ENCODE measurements around the gene KIF26A. TPM values are rescaled to one million over a fixed set of nuclear protein-coding genes. Genes with fewer than 3 reads are reported as not detected.

Gene KIF26A
- total RNA-seq = 1 to 10 TPM in 3 of 4 donors, under 1 TPM in 1; 0.53 to 5.8 (median 1.6) TPM

- no peaks in the 10 kb centered on the region for H3K36me3 ChIP-seq
- peak within 1 kb of the TSS; percentile 27 to 52 (median 50) for H3K4me3 ChIP-seq
- peaks cover 0 to 37% of the 10 kb centered on the region in 2 donors for H3K27me3 ChIP-seq
- H3K9me3 ChIP-seq = no peaks in the 10 kb centered on the region
- no peak for TF ChIP-seq POLR2A (IDR thresholded peaks at IDR 0.05)
- TF ChIP-seq CTCF (IDR thresholded peaks at IDR 0.05) = no peak
- DNase-seq = peak in 2 of 3 donors; percentile 35 to 50
- peaks cover 0 to 25% (median 15%) of the 10 kb centered on the region in 4 donors for H3K4me1 ChIP-seq
- H3K27ac ChIP-seq = peak within 1 kb of the TSS in 1 of 4 donors; percentile 4
Measured at GRCh38 chr14:104138098-104138717, at the start of gene KIF26A. TSS of gene KIF26A (plus strand) at chr14:104138587. CDS start at chr14:104138723, 136 bp downstream.

- Histone ChIP-seq H3K27ac (no peak overlapping the region), H3K36me3 (no peaks in the 10 kb centered on the region), H3K4me1 (peaks cover 0 to 38% (median 5%) of the 10 kb centered on the region in 4 donors), H3K27me3 (no peaks in the 10 kb centered on the region), H3K4me3 (no peak overlapping the region), H3K9me3 (no peaks in the 10 kb centered on the region)
- no peak for DNase-seq
- TF ChIP-seq CTCF (IDR thresholded peaks at IDR 0.05) (no peak), POLR2A (IDR thresholded peaks at IDR 0.05) (no peak)
Measured at GRCh38 chr14:104090071-104090748, 48.2 kb upstream of the KIF26A start.

DNA sequence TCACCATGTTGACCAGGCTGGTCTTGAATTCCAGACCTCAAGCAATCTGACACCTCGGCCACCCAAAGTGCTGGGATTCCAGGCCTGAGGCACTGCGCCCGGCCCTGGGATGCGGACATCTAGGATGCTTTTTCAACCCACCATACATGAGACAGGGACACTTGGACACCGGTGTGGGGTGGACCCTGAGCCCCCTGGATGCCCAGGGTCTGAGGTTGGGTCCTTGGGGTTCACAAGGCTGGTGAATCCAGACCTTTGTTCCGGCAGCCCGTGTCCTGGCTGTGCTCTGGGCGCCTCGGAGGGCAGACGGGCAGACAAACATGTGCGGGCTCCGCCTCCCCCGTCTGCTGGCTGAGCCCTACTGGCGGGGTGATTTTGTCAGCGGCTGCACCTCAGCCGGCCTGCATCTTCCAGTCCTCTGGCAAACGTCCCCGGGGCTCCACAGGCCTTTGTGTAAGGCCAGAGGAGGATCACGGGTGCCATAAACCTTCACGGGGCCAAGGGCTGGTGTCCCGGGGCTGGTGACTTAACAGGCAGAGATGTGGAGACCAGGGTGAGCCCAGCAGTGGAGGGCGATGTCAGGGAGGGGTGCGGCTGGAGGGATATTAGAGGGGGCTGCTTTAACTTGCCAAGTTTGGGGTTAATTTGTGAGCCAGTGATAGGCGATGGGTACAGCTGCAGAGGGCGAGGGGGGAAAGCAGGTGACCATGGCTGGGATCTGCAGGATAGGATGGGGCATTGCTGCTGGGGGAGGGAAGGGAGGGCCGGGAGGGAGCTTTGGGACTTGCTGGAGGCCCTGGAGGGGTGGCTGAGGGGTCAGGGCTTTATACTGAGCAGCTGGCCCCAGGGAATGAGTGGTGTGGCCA lies 47.1 kb upstream of the KIF26A start:
- TF ChIP-seq CTCF (IDR thresholded peaks at IDR 0.05) (no peak), POLR2A (IDR thresholded peaks at IDR 0.05) (no peak)
- peak in 1 of 3 donors; percentile 53 for DNase-seq
- H3K4me1 ChIP-seq = peaks cover 0 to 30% (median 5%) of the 10 kb centered on the region in 4 donors
- no peak overlapping the region for H3K27ac ChIP-seq
- no peaks in the 10 kb centered on the region for H3K9me3 ChIP-seq
- no peak overlapping the region for H3K4me3 ChIP-seq
- H3K27me3 ChIP-seq = no peaks in the 10 kb centered on the region
- no peaks in the 10 kb centered on the region for H3K36me3 ChIP-seq

DNA sequence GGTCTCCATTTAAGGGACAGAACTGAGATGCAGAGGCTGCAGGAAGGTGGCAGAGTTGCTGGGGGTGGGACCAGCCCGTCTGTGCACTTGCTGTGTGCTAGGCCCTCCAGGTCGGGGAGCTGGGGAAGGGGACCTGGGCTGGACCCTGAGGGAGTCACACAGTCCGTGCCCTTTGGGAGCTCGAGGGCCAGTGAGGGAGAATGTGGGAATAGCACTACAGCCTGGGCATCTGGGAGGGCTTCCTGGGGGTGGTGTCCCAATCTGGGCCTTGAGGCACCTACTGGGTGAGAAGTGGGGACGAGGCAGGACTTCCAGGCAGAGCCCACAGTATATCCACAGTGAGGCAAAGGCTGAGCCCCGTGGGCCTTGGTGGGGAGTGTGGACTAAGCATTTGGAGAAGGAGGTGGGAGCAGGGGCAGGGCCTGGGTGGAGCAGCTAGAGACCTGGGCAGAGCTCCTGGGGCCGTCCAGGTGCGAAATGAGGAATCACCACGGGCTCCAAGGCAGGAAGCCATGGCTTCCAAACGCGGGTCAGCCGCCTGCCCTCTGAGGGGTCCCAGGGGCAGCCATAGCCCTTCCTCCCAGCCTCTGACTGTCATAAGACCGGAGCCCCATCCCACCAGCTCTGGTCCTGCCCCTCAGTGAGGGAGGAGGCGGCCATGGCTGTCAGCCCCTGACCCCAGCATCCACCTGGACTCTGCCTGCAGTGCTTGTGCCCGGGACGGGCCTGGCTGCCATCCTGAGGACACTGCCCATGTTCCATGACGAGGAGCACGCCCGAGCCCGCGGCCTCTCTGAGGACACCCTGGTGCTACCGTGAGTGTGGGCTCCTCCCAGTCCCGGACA lies 46.2 kb upstream of the KIF26A start:
- H3K4me3 ChIP-seq = no peak overlapping the region
- H3K27ac ChIP-seq = no peak overlapping the region
- H3K4me1 ChIP-seq = peaks cover 0 to 22% (median 4%) of the 10 kb centered on the region in 4 donors
- TF ChIP-seq POLR2A (IDR thresholded peaks at IDR 0.05) = no peak
- TF ChIP-seq CTCF (IDR thresholded peaks at IDR 0.05) = no peak
- no peak for DNase-seq
- no peaks in the 10 kb centered on the region for H3K36me3 ChIP-seq
- no peaks in the 10 kb centered on the region for H3K9me3 ChIP-seq
- no peaks in the 10 kb centered on the region for H3K27me3 ChIP-seq

DNA sequence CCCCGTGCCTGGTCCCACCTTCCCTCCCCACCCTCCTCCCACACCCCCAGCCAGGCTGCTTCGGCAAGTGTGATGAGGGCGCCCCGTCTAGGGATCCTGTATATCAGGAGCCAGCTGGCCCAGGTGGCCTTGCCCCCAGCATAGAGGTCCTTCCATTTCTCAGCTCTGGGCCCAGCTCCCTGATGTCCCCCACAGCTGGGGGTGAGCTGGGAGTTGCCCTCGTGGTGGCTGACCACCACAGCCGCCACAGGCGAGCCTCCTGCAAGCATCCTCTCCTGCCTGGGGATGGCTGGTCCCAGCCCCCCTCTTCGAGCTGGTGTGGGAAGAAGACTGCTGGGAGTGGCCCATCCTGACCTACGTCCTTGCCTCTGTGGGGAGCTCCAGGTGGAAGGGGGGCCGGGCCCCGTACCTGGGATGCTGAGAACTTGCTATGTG lies 45.4 kb upstream of the KIF26A start:
- Histone ChIP-seq H3K27ac (no peak overlapping the region), H3K9me3 (no peaks in the 10 kb centered on the region), H3K36me3 (no peaks in the 10 kb centered on the region), H3K27me3 (no peaks in the 10 kb centered on the region), H3K4me3 (no peak overlapping the region), H3K4me1 (peaks cover 0 to 14% (median under 1%) of the 10 kb centered on the region in 4 donors)
- no peak for DNase-seq
- TF ChIP-seq CTCF (IDR thresholded peaks at IDR 0.05) (no peak), POLR2A (IDR thresholded peaks at IDR 0.05) (no peak)
